HG03565 (cell line): ENCODE results near the gene TGM4.

Experiments
- ATAC-seq: cut with Tn5 transposase; IDR thresholded peaks from one replicate; pipeline ENCODE4 v1.9.1; 2021; ENCODE audit warnings: mild to moderate bottlenecking, moderate library complexity; ENCODE audit not compliant: unreplicated experiment

Gene TGM4

GRCh38 chr3:44877333-44877732, 2.9 kb downstream of the TGM4 start:
- no peak for ATAC-seq

- ATAC-seq, result no peak
Measured at GRCh38 chr3:44880284-44880683, 5.9 kb downstream of the TGM4 start.

GRCh38 chr3:44883213-44883955, 9.0 kb downstream of the TGM4 start:
- ATAC-seq, result no peak

GRCh38 chr3:44883999-44884431, 9.6 kb downstream of the TGM4 start:
- no peak for ATAC-seq

GRCh38 chr3:44885618-44886017, 11.2 kb downstream of the TGM4 start:
- no peak for ATAC-seq

GRCh38 chr3:44886561-44886960, 12.2 kb downstream of the TGM4 start:
- ATAC-seq, result no peak

GRCh38 chr3:44887101-44887500, 12.7 kb downstream of the TGM4 start:
- no peak for ATAC-seq

GRCh38 chr3:44890258-44890657, 15.8 kb downstream of the TGM4 start:
- ATAC-seq, result no peak

GRCh38 chr3:44890852-44891251, 16.4 kb downstream of the TGM4 start:
- ATAC-seq, result no peak

GRCh38 chr3:44892689-44893088, 18.3 kb downstream of the TGM4 start:
- no peak for ATAC-seq

- ATAC-seq, result no peak
Measured at GRCh38 chr3:44893097-44893496, 18.7 kb downstream of the TGM4 start.

GRCh38 chr3:44894485-44894884, 20.1 kb downstream of the TGM4 start:
- no peak for ATAC-seq

- no peak for ATAC-seq
Measured at GRCh38 chr3:44896440-44896839, 22.0 kb downstream of the TGM4 start.

GRCh38 chr3:44899683-44900367, 25.4 kb downstream of the TGM4 start:
- no peak for ATAC-seq

GRCh38 chr3:44902628-44903027, 28.2 kb downstream of the TGM4 start:
- no peak for ATAC-seq

- ATAC-seq, result no peak
Measured at GRCh38 chr3:44903314-44903713, 28.9 kb downstream of the TGM4 start.

- ATAC-seq, result no peak
Measured at GRCh38 chr3:44903751-44904150, 29.3 kb downstream of the TGM4 start.

GRCh38 chr3:44905446-44906157, 31.2 kb downstream of the TGM4 start:
- no peak for ATAC-seq

GRCh38 chr3:44906997-44907396, 32.6 kb downstream of the TGM4 start:
- no peak for ATAC-seq

GRCh38 chr3:44907612-44908011, 33.2 kb downstream of the TGM4 start:
- no peak for ATAC-seq

GRCh38 chr3:44909063-44909462, 34.7 kb downstream of the TGM4 start:
- no peak for ATAC-seq

- ATAC-seq, result no peak
Measured at GRCh38 chr3:44910693-44911092, 36.3 kb downstream of the TGM4 start.
